Esophagus squamous epithelium (tissue), 5 donors: ENCODE data around the gene EGFR. TPM values are rescaled to one million over a fixed set of nuclear protein-coding genes. Genes with fewer than 3 reads are reported as not detected.

Experiments
- DNase-seq: peaks from one replicate; lab custom pipeline; 2025; lab: John Stamatoyannopoulos, UW
- H3K27ac ChIP-seq, 4 donors: fragments of 200-600 bp; sonication (generic); one replicate each; pipeline ENCODE4 v1.5.1; 2016 to 2019; ENCODE audit warnings: mild to moderate bottlenecking in 1 of 4
- H3K27me3 ChIP-seq, 4 donors: fragments of 200-600 bp; sonication (generic); 1 replicate in 3 of 4; 2 replicates in 1 of 4; pipeline versions ENCODE4 v1.5.1 to v1.6.0; 2017 to 2021; ENCODE audit warnings: antibody characterized with exemption in 1 of 4
- H3K36me3 ChIP-seq, 3 donors: fragments of 200-600 bp; sonication (generic); one replicate each; pipeline ENCODE4 v1.5.1; 2016 to 2019
- H3K4me1 ChIP-seq, 3 donors: fragments of 200-600 bp; sonication (generic); one replicate each; pipeline ENCODE4 v1.5.1; 2017 to 2019
- H3K4me3 ChIP-seq, 4 donors: fragments of 200-600 bp; sonication (generic); 1 replicate in 3 of 4; 2 replicates in 1 of 4; pipeline ENCODE4 v1.5.1; 2016 to 2019; ENCODE audit warnings: mild to moderate bottlenecking in 2 of 4, moderate library complexity in 1 of 4
- H3K9me3 ChIP-seq, 3 donors: fragments of 200-600 bp; sonication (generic); one replicate each; pipeline ENCODE4 v1.5.1; 2016 to 2019
- CTCF ChIP-seq, 6 experiments: fragments of 450-650 bp in 4 of 6; fragments of 200-600 bp in 2 of 6; sonication (generic) in 2 of 6; IDR thresholded peaks; one replicate each; pipeline ENCODE4 v1.5.1; 2016 to 2019; ENCODE audit warnings: antibody characterized with exemption in 6 of 6, mild to moderate bottlenecking in 4 of 6, moderate library complexity in 4 of 6
- POLR2A ChIP-seq, 4 donors: fragments of 450-650 bp; IDR thresholded peaks; one replicate each; pipeline ENCODE4 v1.6.1; 2017; ENCODE audit warnings: antibody characterized with exemption in 4 of 4, mild to moderate bottlenecking in 4 of 4, moderate library complexity in 3 of 4
- WGBS, 2 donors: methylation state at CpG; one replicate each; pipeline ENCODE4 v1.1.5; 2018; 5-methylcytosine and 5-hydroxymethylcytosine counted together
- intact Hi-C: fragments of 100-400 bp; cut with DNase I; formaldehyde crosslinking; loops from one replicate; pipeline ENCODE4 v1.15.0; 2022
- total RNA-seq, 4 donors: library from RNA; depleted of rRNA; stranded (reverse); fragments of >200 nt; gene quantifications; one replicate each; pipeline ENCODE4 v1.1.0, GENCODE V29; 2016
- donor health status: DM: yes; HTN: yes; CAD: no.

EGFR gene
- total RNA-seq, 4 donors from 2014 or later, result 66.1 to 108 (median 72.3) TPM

GRCh38 chr7:55069271-55069792 lies 50.5 kb downstream of the EGFR start:
- Histone ChIP-seq H3K9me3 (no peaks in the 10 kb centered on the region), H3K4me1 (peaks cover 21 to 82% (median 51%) of the 10 kb centered on the region in 3 donors), H3K27ac (peak overlapping the region in 3 of 4 donors; percentile 31 to 76 (median 75)), H3K36me3 (peaks cover 0 to 24% (median 0%) of the 10 kb centered on the region in 3 donors), H3K27me3 (no peaks in the 10 kb centered on the region), H3K4me3 (no peak overlapping the region)
- DNase-seq, result no peak
- intact Hi-C loops, result no loop called here
- TF ChIP-seq POLR2A (IDR thresholded peaks at IDR 0.05) (no peak), CTCF (IDR thresholded peaks at IDR 0.05) (no peak)
- 58 to 59% methylated on average over 4 to 5 of the region's 5 CpGs for WGBS, 2 donors

GRCh38 chr7:55070271-55070743 lies 51.5 kb downstream of the EGFR start:
- no peaks in the 10 kb centered on the region for H3K9me3 ChIP-seq
- no peaks in the 10 kb centered on the region for H3K27me3 ChIP-seq
- no peak overlapping the region for H3K4me3 ChIP-seq
- no peak for TF ChIP-seq POLR2A (IDR thresholded peaks at IDR 0.05)
- no peak for TF ChIP-seq CTCF (IDR thresholded peaks at IDR 0.05)
- peak overlapping the region in 3 of 4 donors; percentile 75 to 91 (median 76) for H3K27ac ChIP-seq
- DNase-seq, result no peak
- peaks cover 15 to 82% (median 51%) of the 10 kb centered on the region in 3 donors for H3K4me1 ChIP-seq
- WGBS, 2 donors, result 77 to 84% methylated on average over 8 to 9 of the region's 9 CpGs
- intact Hi-C loops, result no loop called here
- peaks cover 0 to 24% (median 0%) of the 10 kb centered on the region in 3 donors for H3K36me3 ChIP-seq

- Histone ChIP-seq H3K4me1 (peaks cover 10 to 82% (median 50%) of the 10 kb centered on the region in 3 donors), H3K9me3 (no peaks in the 10 kb centered on the region), H3K36me3 (peaks cover 0 to 24% (median 0%) of the 10 kb centered on the region in 3 donors), H3K4me3 (no peak overlapping the region), H3K27ac (peak overlapping the region; percentile 41 to 91 (median 76)), H3K27me3 (no peaks in the 10 kb centered on the region)
- WGBS, 2 donors, result 41 to 48% methylated on average over 4 to 8 of the region's 8 CpGs
- intact Hi-C loops, result no loop called here
- DNase-seq, result no peak
- no peak for TF ChIP-seq POLR2A (IDR thresholded peaks at IDR 0.05)
- no peak for TF ChIP-seq CTCF (IDR thresholded peaks at IDR 0.05)
Measured at GRCh38 chr7:55070854-55071253, 52.0 kb downstream of the EGFR start.

GRCh38 chr7:55071411-55072175 lies 52.8 kb downstream of the EGFR start:
- Histone ChIP-seq H3K4me1 (peaks cover 4 to 82% (median 42%) of the 10 kb centered on the region in 3 donors), H3K36me3 (peaks cover 0 to 24% (median 0%) of the 10 kb centered on the region in 3 donors), H3K27ac (peak overlapping the region in 3 of 4 donors; percentile 75 to 91 (median 76)), H3K4me3 (no peak overlapping the region), H3K27me3 (no peaks in the 10 kb centered on the region), H3K9me3 (no peaks in the 10 kb centered on the region)
- TF ChIP-seq POLR2A (IDR thresholded peaks at IDR 0.05) (no peak), CTCF (IDR thresholded peaks at IDR 0.05) (no peak)
- WGBS, 2 donors, result 59 to 70% methylated on average over 7 of the region's 7 CpGs
- no peak for DNase-seq
- intact Hi-C loops, result no loop called here

GRCh38 chr7:55072251-55072650 lies 53.4 kb downstream of the EGFR start:
- H3K27ac ChIP-seq, result peak overlapping the region in 3 of 4 donors; percentile 75 to 91 (median 76)
- H3K27me3 ChIP-seq, result no peaks in the 10 kb centered on the region
- no peaks in the 10 kb centered on the region for H3K9me3 ChIP-seq
- 68 to 73% methylated on average over 4 of the region's 4 CpGs for WGBS, 2 donors
- no peak for TF ChIP-seq CTCF (IDR thresholded peaks at IDR 0.05)
- TF ChIP-seq POLR2A (IDR thresholded peaks at IDR 0.05), result no peak
- DNase-seq, result no peak
- H3K36me3 ChIP-seq, result peaks cover 0 to 19% (median 0%) of the 10 kb centered on the region in 3 donors
- H3K4me1 ChIP-seq, result peaks cover 0 to 82% (median 36%) of the 10 kb centered on the region in 3 donors
- intact Hi-C loops, result no loop called here
- H3K4me3 ChIP-seq, result no peak overlapping the region
